Skeletal muscle tissue (tissue), 4 donors: ENCODE data around the gene CA9. TPM values are rescaled to one million over a fixed set of nuclear protein-coding genes. Genes with fewer than 3 reads are reported as not detected.
A peak's percentile ranks its signal among the peaks of the same experiment; 100 is the strongest.

Experiments
- H3K27ac ChIP-seq: one replicate; pipeline ENCODE4 v1.7.0; 2013; ENCODE audit warnings: mild to moderate bottlenecking, low read depth, low read length, inconsistent platforms
- H3K27me3 ChIP-seq, 3 donors: one replicate each; pipeline ENCODE4 v1.7.0; 2013; ENCODE audit warnings: low read length in 3 of 3; ENCODE audit not compliant: control insufficient read depth in 3 of 3, insufficient read depth in 3 of 3
- H3K36me3 ChIP-seq, 3 donors: one replicate each; pipeline ENCODE4 v1.7.0; 2013; ENCODE audit warnings: low read length in 3 of 3; ENCODE audit not compliant: control insufficient read depth in 3 of 3, insufficient read depth in 3 of 3
- H3K4me1 ChIP-seq, 3 donors: one replicate each; pipeline ENCODE4 v1.7.0; 2013; ENCODE audit warnings: low read length in 3 of 3, mild to moderate bottlenecking in 3 of 3; ENCODE audit not compliant: control insufficient read depth in 3 of 3, insufficient read depth in 3 of 3
- H3K4me3 ChIP-seq, 3 donors: one replicate each; pipeline ENCODE4 v1.7.0; 2013; ENCODE audit warnings: low read length in 3 of 3
- H3K9ac ChIP-seq, 3 donors: one replicate each; pipeline ENCODE4 v1.7.0; 2013; ENCODE audit warnings: low read length in 3 of 3, mild to moderate bottlenecking in 3 of 3, moderate library complexity in 2 of 3, low read depth in 1 of 3
- H3K9me3 ChIP-seq, 3 donors: one replicate each; pipeline ENCODE4 v1.7.0; 2013; ENCODE audit warnings: low read length in 3 of 3; ENCODE audit not compliant: control insufficient read depth in 3 of 3
- total RNA-seq: library from RNA; depleted of rRNA; stranded (reverse); fragments of >200 nt; gene quantifications from one replicate; pipeline ENCODE4 v1.2.3, GENCODE V29; 2014
- donor health status: Osteomylitis.

The CA9 gene
- total RNA-seq, 1 donor from 2014 or later = under 0.01 TPM

DNA sequence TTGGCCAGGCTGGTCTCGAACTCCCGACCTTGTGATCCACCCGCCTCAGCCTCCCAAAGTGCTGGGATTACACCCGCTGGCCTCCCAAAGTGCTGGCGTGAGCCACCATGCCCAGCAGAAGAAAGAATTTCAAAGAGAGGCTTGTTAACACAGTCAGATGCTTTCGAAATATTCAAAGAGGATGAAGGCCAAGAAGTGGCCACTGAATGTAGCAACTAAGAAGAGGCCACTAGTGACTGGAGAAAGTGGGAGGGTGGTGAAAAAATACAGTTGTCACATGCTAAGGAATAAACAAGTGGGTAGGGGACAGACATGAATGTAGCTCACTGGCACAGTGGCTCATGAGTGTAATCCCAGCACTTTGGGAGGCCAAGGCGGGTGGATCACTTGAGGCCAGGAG lies 29.0 kb downstream of the CA9 start:
- no peak overlapping the region for H3K9ac ChIP-seq
- no peaks in the 10 kb centered on the region for H3K9me3 ChIP-seq
- H3K36me3 ChIP-seq = peaks cover 95 to 99% (median 98%) of the 10 kb centered on the region in 3 donors
- H3K27me3 ChIP-seq = no peaks in the 10 kb centered on the region
- no peak overlapping the region for H3K27ac ChIP-seq
- H3K4me3 ChIP-seq = no peak overlapping the region
- H3K4me1 ChIP-seq = no peaks in the 10 kb centered on the region

DNA sequence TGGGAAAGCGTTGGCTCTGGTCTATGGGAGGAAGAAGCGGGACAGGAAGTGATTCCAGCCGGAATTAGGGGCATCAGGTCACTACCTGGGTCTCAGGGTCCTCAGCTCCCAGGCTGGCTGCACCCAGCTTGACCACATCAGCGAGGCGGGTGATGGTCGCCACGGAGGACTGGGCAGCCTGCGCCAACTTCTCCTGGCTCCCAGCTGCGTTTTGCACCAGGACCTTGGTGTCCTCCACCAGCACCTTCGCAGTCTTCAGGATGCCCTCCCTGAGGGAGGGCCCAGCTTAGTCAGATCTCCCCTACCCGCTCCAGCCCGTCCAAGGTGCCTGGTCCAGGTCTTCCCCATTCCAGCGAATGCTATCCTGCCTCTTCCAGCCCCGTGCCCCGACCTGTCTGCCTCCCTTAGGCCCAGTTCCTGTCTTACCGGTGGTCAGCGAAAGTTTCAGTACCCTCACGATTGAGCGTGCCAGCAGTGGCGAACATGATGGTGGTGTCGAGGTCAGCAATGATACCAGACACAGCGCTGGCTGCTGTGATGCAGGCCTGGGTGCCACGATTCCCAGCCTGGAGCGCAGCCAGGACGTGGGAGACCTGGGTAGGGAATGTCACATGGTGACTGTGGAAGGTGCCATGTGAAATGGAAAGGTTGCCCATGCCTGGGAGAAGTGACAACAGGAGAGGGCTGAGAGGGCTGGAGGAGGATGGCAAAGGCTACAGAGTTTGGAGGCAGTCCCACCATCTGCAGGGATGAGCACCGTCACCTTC lies 30.4 kb downstream of the CA9 start:
- H3K9ac ChIP-seq = peak overlapping the region in 1 of 3 donors; percentile 25
- no peak overlapping the region for H3K4me3 ChIP-seq
- H3K36me3 ChIP-seq = peaks cover 92 to 98% (median 97%) of the 10 kb centered on the region in 3 donors
- no peaks in the 10 kb centered on the region for H3K9me3 ChIP-seq
- H3K27ac ChIP-seq = no peak overlapping the region
- H3K4me1 ChIP-seq = no peaks in the 10 kb centered on the region
- H3K27me3 ChIP-seq = no peaks in the 10 kb centered on the region

DNA sequence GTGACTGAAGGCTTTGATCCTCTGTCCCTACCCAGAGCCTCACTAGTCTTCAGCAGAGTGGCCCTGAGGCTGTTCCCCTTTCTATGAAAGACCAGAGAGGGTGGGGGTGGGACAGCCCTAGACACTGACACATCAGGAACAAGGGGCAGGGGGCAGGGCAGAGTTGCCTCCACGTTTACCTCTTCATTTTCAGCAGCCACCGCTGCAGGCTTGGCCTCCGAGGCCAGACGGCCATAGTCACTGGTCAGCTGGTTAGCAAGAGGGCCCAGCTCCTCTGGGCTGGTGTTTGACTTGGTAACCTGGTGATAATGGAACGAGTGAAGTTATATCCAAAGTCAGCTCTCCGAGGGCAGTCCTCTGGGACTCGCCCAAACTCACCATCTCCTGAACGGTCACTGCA lies 31.6 kb downstream of the CA9 start:
- Histone ChIP-seq H3K36me3 (peaks cover 85 to 92% (median 88%) of the 10 kb centered on the region in 3 donors), H3K4me1 (no peaks in the 10 kb centered on the region), H3K9me3 (no peaks in the 10 kb centered on the region), H3K9ac (no peak overlapping the region), H3K27ac (no peak overlapping the region), H3K4me3 (no peak overlapping the region), H3K27me3 (no peaks in the 10 kb centered on the region)

DNA sequence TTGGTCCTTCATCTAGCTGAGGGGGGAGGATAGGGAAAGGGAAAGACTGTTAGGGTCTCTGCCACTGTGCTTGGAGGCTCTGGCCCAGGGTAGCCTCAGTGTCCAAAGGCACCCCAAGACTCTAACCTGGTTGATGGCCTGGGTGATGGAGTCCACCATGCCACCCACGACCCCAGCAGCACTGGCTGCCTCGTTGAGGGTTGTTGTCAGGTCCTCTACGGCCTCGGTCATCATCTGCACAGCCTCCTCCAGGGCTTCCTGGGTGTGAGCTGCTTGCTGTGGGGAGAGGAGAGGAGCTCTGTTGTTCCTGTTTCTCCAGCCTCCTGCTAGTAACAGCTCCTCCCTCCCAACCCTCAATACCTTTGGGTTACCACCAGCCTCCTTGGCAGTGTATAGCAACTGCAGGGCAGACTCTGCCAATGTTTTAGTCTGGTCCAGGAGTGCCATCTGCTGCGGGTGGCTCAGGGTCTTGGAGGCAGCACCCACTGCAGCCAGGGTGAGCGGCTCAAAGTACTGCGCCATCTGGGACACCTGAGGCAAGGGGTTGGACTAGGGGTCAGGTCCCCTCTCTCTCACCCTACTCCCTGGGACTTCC lies 32.2 kb downstream of the CA9 start:
- Histone ChIP-seq H3K9ac (no peak overlapping the region), H3K27me3 (no peaks in the 10 kb centered on the region), H3K27ac (no peak overlapping the region), H3K4me1 (no peaks in the 10 kb centered on the region), H3K9me3 (no peaks in the 10 kb centered on the region), H3K36me3 (peaks cover 86 to 92% (median 88%) of the 10 kb centered on the region in 3 donors), H3K4me3 (no peak overlapping the region)

DNA sequence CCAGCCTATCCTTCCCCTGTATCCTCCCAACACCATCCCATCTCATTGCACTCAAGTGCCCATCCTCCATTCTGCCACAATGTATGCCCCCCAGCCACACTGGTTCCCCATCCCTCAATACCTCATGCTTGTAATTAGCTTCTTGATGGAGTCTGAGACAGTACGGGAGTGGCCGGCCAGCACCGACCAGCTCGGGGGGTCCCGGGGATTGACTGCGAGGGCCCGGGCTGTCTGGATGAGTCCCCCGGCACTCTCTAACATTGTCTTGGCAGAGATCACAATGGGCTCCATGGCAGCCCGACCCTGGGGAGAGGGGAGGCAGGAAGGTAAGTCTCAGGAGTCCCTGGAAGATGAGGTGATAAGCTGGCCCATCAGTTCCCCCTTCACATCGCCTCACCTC lies 33.2 kb downstream of the CA9 start:
- H3K27ac ChIP-seq = no peak overlapping the region
- no peaks in the 10 kb centered on the region for H3K27me3 ChIP-seq
- no peak overlapping the region for H3K4me3 ChIP-seq
- H3K9ac ChIP-seq = no peak overlapping the region
- peaks cover 87 to 93% (median 88%) of the 10 kb centered on the region in 3 donors for H3K36me3 ChIP-seq
- no peaks in the 10 kb centered on the region for H3K4me1 ChIP-seq
- H3K9me3 ChIP-seq = no peaks in the 10 kb centered on the region

DNA sequence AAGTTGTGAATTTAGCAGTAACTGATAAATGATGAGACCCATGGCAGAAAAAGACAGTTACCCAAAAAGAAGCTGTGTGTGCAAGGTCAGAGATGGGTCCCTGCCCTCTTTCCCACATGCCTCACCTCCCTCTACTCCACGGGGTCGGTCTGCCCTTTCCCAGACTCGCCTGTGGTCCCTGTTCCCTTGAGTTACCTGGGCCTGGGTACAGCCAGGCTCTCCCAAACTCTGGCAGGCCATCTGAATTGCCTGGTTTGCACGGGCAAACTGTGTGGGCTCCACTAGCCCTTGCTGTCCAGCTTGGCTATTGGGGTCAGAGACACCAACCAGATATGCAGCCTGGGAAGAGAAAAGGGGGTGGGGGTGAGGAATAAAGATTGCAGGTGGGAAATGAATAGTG lies 34.4 kb downstream of the CA9 start:
- Histone ChIP-seq H3K27me3 (no peaks in the 10 kb centered on the region), H3K36me3 (peaks cover 86 to 92% (median 89%) of the 10 kb centered on the region in 3 donors), H3K9me3 (no peaks in the 10 kb centered on the region), H3K9ac (no peak overlapping the region), H3K4me1 (no peaks in the 10 kb centered on the region), H3K4me3 (no peak overlapping the region), H3K27ac (no peak overlapping the region)

DNA sequence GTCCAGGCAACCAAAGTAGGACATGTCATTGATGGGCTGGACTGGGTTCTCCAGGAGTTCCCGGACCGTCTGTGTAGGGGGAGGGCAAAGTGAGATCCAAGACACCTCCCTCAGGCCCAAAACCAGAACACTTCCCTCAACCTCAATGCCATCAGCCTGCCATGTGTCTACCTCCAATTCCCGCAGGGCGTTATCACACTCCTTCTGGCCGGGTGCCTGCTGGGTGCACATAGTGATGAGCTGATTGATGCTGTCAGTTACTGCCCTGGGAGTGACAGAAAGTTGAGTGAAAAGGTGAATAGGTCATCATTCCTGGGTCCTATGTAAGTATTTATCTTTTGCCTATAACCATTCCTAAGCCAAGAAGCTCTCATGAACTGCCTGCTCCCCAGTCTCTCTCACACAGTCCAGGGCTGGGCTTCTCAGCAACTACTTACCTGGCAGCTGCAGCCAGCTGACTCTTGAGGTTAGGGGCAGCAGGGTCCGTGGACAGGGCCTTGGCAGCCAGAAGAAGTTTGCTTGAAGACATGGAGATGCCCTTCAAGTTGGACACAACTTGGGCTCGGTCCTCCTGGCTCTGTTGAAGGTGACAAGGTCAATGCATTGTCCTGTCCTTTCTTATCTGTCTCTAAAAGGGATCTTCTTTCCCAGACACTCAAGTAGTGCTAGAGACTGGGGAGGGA lies 37.2 kb downstream of the CA9 start:
- Histone ChIP-seq H3K27ac (no peak overlapping the region), H3K27me3 (no peaks in the 10 kb centered on the region), H3K4me1 (no peaks in the 10 kb centered on the region), H3K4me3 (no peak overlapping the region), H3K9ac (no peak overlapping the region), H3K9me3 (no peaks in the 10 kb centered on the region), H3K36me3 (peaks cover 84 to 89% (median 85%) of the 10 kb centered on the region in 3 donors)

DNA sequence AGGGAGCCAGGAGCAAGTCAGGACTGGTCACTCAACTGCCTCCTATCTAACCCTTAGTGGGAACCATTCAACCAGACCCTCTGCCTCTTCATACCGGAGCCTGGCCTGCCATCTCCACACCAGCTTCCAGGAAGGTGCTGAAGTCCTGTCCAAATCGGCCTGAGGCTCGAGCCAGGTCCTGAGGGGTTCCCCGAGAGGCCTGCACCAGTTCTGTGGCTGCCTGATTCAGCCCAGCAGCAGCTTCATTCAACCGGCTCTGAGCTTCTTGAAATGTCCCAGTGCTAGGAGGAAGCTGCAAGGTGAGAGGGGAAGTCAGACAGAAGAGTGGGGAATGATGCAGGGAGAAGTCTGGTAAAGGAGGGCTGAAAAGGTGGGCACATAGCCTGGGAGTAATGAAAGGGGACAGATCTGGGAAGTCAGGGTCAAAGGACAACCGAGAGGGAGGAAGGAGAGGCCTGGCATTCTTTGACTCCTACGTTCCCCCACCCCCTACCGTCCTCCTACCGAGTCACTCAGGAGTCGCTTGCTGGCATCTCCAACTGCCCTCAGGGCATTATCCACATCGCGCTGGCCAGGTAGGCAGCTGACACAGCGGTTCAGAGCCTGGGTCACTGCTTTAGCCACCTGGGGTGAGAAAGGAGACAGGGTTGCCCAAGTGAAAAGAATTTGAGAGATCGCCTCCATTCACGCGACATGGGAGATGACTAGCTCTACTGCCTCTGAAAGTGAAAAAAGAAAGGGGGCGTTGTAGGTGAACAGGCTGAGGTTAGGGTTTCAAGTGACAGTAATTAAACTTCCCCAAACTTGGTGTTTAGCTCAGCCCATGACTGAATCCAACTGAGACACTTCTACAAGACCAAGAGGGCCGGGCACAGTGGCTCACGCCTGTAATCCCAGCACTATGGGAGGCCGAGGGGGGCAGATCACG lies 38.0 kb downstream of the CA9 start:
- peaks cover 83 to 89% (median 85%) of the 10 kb centered on the region in 3 donors for H3K36me3 ChIP-seq
- H3K4me3 ChIP-seq = no peak overlapping the region
- H3K9ac ChIP-seq = no peak overlapping the region
- no peaks in the 10 kb centered on the region for H3K9me3 ChIP-seq
- H3K27ac ChIP-seq = no peak overlapping the region
- H3K4me1 ChIP-seq = no peaks in the 10 kb centered on the region
- H3K27me3 ChIP-seq = no peaks in the 10 kb centered on the region

DNA sequence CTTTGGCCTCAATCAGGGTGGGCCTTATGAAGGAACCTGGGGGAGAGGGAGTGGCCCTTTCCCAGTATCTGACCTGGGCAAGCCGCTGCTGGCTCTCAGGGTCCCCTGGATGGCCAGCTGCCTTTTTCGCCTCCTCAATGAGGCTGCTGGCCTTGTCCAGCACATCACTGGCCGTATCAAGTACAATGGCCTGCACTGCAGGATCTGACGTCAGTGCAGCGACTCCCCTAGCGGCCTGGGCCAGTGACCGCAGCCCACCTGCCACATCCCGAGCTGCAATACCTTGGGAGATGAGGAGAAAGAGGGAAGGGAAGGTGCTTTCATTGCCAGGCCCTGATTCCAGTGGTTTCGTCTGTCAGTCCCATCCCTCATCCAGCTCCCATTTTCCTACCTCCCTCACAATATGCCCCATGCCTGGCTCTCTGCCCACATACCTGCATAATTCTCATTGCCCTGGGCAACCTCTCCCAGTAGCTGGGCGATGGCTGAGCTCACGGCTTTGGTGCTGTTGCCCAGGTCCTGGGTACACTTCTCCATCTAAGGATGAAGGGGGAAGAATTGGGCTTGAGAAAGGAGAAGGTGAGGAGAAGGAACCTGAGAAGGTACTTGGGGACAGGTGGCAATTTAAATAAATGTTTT lies 39.2 kb downstream of the CA9 start:
- no peak overlapping the region for H3K9ac ChIP-seq
- no peaks in the 10 kb centered on the region for H3K4me1 ChIP-seq
- H3K27ac ChIP-seq = no peak overlapping the region
- H3K9me3 ChIP-seq = no peaks in the 10 kb centered on the region
- H3K27me3 ChIP-seq = no peaks in the 10 kb centered on the region
- H3K36me3 ChIP-seq = peaks cover 83 to 89% (median 85%) of the 10 kb centered on the region in 3 donors
- no peak overlapping the region for H3K4me3 ChIP-seq
